ENCODE measurements around the gene LRP3.
"Not testable (repeated sequence)": the region's sequence is repeated elsewhere in the genome, so short reads cannot be mapped to it uniquely, and the experiment has no call there.

GRCh38 chr19:33152625-33153024 is 41.5 kb upstream of the LRP3 start:
- not testable (repeated sequence) for TF ChIP-seq PKNOX1 (IDR thresholded peaks at IDR 0.05); L3MBTL2 (conservative IDR thresholded peaks at IDR 0.05); SP1 (IDR thresholded peaks at IDR 0.05); NFRKB (IDR thresholded peaks at IDR 0.05); FOXA1 (IDR thresholded peaks at IDR 0.05)

Measured in HEK293T (cell line).